ENCODE results near the gene PXN.
"Not testable (repeated sequence)": the region's sequence is repeated elsewhere in the genome, so short reads cannot be mapped to it uniquely, and the experiment has no call there.

The PXN gene

GRCh38 chr12:120209851-120210250 lies 55.7 kb downstream of the PXN start:
- no peak for DNase-seq (ENCODE audit: low spot score)

DNA sequence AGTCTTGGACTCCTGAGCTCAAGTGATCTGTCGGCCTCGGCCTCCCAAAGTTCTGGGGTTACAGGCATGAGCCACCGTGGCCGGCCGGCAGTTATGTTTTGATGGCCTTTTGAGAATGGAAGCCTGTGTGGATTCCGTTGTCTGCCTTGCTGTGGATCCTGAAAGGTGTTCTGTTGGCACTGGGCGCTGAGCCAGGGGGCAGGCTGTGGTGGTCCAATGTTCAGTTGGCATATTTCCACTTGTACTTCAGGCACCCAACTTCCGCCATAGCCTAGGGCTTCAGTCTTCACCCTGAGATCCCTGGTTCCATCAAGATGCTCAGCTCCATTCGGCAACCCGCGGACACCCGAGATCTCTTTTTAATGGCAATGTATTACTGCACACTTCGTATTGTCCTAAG lies 58.3 kb downstream of the PXN start:
- no peak for DNase-seq (ENCODE audit: low spot score)

- not testable (repeated sequence) for DNase-seq (ENCODE audit: low spot score)
Observed at GRCh38 chr12:120206781-120207180, 58.7 kb downstream of the PXN start.

GRCh38 chr12:120206228-120206627 lies 59.3 kb downstream of the PXN start:
- DNase-seq (ENCODE audit: low spot score) = no peak

- no peak for DNase-seq (ENCODE audit: low spot score)
Observed at GRCh38 chr12:120204171-120204570, 61.4 kb downstream of the PXN start.

DNA sequence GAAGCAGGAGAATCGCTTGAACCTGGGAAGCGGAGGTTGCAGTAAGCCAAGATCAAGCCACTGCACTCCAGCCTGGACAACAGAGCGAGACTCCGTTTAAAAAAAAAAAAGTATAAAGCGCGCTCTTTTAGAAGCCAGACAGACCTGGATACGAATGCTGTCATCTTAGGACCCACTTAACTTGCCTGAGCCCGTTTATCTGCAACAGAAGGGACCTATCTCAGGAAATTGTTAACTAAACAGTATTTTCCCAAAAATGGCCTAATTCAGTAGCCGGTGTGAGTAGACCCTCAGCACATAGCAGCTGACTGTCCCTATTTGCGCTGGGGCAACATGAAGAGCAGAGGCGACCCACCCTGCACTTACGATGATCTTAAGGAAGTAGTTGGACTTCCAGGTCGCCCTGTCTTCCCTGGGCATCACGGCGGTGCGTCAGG lies 65.1 kb downstream of the PXN start:
- no peak for DNase-seq (ENCODE audit: low spot score)

DNA sequence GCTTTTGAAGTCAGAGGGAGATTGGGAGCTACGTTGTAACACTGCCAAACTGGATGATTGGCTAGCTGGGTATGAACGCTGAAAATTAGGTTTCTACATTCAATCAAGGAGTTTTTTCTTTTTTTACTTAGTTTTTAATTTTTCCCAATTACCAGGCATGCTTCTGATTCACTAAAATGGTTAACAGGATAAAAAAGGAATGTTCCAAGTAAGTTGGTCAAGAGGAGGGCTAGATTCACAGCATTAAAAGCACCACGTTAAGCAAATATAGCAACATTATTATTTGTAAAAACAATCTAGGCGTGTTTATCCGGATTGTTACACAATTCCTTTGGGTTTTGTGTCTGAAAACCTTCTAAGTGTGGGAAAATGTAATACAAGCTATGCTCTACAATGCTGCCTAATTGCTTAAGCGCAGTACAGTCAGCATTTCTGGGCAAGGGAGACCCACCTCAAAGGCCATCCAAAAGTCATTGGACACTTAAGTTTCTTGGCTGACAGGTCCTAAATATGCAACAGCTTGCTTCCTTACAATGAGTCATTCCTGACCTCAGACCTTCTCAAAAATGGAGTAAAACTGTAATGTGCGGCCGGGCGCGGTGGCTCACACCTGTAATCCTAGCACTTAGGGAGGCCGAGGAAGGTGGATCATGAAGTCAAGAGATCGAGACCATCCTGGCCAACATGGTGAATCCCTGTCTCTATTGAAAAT lies 65.8 kb downstream of the PXN start:
- no peak for DNase-seq (ENCODE audit: low spot score)

GRCh38 chr12:120199025-120199424 lies 66.5 kb downstream of the PXN start:
- DNase-seq (ENCODE audit: low spot score) = no peak

DNA sequence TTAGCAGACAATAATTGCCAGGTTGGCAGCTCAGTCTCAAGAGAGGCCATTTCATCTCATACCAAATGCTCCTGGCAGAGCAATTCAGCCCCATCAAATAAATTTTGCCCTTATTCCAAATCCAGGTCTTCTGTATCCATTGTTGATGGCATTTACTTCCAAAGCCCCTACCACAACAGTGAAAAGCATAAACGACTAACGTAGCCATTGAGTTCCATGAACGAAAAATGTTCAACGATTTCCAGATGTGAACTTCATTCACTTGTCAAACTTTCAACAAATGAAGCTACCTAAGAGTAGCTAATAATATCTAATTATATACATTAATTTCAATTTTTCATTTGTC lies 68.0 kb downstream of the PXN start:
- DNase-seq (ENCODE audit: low spot score) = no peak

GRCh38 chr12:120196817-120197541 lies 68.6 kb downstream of the PXN start:
- DNase-seq (ENCODE audit: low spot score) = not testable (repeated sequence)

GRCh38 chr12:120196363-120196762 lies 69.2 kb downstream of the PXN start:
- DNase-seq (ENCODE audit: low spot score) = no peak

GRCh38 chr12:120194534-120195395 lies 70.8 kb downstream of the PXN start, which contains the start of gene GCN1:
TSS of gene GCN1 (minus strand) at chr12:120194715. CDS start at chr12:120194697, 18 bp downstream.
- peak; percentile 84 for DNase-seq (ENCODE audit: low spot score)

DNA sequence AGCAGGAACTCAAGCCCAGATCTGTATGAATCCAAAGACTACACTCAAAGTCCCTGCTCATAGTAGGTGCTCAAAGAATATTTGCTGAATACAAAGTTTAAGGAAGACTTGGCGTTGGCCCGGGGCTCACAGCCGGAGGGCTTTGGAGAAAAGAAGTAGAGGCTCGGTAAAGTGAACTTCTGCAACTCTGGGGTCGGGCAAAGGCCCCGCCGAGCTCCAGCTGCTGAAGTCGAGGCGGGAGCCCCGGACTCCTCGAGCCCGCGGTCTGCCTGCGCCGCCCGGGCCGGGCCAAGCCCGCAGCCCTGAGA lies 71.3 kb downstream of the PXN start:
- DNase-seq (ENCODE audit: low spot score) = no peak

- not testable (repeated sequence) for DNase-seq (ENCODE audit: low spot score)
Observed at GRCh38 chr12:120193286-120193685, 72.2 kb downstream of the PXN start.

DNA sequence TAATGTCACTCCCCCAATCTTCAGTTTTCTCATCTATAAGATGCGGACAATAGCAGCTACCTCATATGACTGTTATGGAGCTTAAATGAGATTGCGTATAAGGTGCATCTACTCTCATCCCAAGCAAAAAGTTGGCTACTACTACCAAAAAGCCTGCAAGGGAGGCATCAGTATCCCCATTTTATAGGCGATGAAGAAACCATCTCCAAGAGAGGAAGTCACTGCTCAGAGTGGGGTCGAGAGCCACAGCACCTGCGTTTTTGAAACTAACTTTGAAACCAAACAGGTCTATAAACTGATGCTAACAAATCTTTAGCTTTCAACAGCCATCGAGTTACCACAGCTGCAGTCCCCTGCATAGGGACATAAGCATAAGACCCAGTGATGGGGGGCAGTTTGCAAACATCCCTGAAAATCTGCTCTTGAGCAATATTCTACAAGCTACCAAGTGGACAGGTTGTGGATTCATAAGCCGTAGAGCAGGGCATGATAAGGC lies 74.5 kb downstream of the PXN start:
- no peak for DNase-seq (ENCODE audit: low spot score)

DNA sequence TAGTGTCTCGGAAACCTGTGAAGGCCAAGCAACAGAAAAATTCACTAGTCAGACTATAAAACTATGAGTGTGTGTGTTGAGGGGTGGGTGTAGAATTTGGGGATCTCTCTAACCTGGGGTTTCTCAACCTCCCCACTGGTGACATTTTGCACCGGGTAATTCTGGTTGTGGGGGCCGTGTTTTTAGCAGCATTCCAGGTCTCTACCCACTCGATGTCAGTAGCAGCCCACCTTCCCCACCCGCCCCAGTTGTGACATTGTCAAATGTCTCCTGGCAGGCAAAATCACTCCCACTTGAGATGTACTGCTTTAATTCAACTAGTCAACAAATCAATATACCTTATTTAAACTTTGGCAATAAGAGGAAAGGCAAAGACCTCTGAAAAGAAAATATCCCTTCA lies 75.1 kb downstream of the PXN start:
- peak; percentile 55 for DNase-seq (ENCODE audit: low spot score)

GRCh38 chr12:120186654-120187053 lies 78.9 kb downstream of the PXN start:
- DNase-seq (ENCODE audit: low spot score) = no peak

GRCh38 chr12:120183211-120183631 lies 82.3 kb downstream of the PXN start:
- DNase-seq (ENCODE audit: low spot score) = no peak

GRCh38 chr12:120181991-120182631 lies 83.4 kb downstream of the PXN start:
- DNase-seq (ENCODE audit: low spot score) = no peak

GRCh38 chr12:120180975-120181374 lies 84.6 kb downstream of the PXN start:
- DNase-seq (ENCODE audit: low spot score) = no peak

GRCh38 chr12:120175537-120175936 lies 90.0 kb downstream of the PXN start:
- no peak for DNase-seq (ENCODE audit: low spot score)

DNA sequence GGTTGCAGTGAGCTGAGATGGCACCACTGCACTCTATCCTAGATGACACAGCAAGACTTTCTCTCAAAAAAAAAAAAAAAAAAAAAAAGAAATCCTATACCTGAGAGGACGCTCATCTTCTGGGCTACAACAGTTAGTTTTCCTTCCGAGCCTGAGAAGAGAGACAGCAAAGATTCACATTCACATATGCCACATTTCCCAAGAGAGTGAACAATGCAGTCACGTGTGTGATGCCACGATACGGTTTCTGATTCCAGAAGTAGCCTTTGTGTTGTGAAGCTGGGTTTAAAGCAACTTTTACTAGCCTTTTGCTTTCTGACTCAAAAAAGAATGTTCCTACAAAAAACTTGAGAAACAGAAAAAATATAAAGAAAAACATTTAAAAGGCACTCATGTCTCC lies 90.5 kb downstream of the PXN start:
- DNase-seq (ENCODE audit: low spot score) = no peak

Data from putamen (tissue), 1 donor.